Measurements from ENCODE around the gene ASB2. TPM values are rescaled to one million over a fixed set of nuclear protein-coding genes. Genes with fewer than 3 reads are reported as not detected.

Gene ASB2, protein sequence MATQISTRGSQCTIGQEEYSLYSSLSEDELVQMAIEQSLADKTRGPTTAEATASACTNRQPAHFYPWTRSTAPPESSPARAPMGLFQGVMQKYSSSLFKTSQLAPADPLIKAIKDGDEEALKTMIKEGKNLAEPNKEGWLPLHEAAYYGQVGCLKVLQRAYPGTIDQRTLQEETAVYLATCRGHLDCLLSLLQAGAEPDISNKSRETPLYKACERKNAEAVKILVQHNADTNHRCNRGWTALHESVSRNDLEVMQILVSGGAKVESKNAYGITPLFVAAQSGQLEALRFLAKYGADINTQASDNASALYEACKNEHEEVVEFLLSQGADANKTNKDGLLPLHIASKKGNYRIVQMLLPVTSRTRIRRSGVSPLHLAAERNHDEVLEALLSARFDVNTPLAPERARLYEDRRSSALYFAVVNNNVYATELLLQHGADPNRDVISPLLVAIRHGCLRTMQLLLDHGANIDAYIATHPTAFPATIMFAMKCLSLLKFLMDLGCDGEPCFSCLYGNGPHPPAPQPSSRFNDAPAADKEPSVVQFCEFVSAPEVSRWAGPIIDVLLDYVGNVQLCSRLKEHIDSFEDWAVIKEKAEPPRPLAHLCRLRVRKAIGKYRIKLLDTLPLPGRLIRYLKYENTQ
- 7.9 and 9.9 TPM in 2 replicates for total RNA-seq (2014; rRNA removed; shearing (Covaris generic))

DNA sequence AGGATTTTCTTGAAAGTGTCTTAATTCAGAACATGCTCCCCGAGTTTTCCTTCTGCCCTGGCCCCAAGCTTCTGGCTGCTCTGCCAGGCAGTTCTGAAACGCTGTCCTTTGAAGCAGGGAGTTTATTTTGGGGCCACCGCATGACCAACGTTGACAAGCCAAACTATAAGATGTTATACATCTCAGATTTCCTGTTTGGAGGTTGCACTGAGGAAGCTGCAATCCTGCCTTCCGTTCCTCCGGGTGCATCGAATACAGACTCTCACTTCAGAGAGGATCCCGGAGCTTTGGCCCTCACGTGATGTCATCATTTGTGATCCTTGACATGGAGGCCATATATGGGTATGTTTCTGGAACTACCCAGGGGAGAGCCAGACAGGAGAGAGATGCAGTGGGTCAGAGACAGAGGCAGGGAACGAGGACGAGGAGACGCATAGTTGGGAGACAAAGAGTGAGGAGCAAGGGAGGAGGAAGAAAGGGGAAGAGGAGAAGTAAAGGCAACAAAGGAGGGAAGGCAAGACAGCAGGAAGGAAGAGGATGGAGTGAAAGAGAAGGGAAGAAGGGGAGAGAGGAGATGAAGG lies at the start of gene ASB2:
TSS of gene ASB2 (minus strand) at position 94 of the 581 bp plus-strand sequence. CDS start 12,031 bp downstream, outside the sequence.
- DNase-seq (ENCODE audit: low spot score), result no peak
- in situ Hi-C loops (cut with HindIII; ENCODE audit: low sequenced_read_pairs), result no loop called here

DNA sequence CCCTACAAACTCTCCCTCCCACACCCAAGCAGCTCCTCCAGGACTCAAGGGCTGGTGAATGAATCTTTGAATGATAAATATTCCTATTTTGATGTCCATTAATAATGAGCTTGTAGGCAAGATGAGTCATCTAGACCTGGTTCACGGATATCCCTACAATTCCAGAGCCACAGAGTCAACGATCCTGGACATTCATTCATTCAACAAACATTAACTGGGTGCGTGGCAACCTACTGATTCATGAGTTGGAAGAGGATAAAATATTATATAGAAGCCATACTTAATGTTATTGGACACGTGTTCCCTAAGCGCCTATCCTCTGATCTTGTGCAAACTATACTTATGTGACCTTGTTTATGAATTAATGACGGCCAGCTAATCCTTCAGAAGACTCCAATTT lies 49.4 kb upstream of the ASB2 start:
- in situ Hi-C loops (cut with HindIII; ENCODE audit: low sequenced_read_pairs), result loop anchor here (25.0 kb wide), 1 partner anchor 162 kb away; no protein-coding TSS in a partner anchor
- DNase-seq (ENCODE audit: low spot score), result no peak

DNA sequence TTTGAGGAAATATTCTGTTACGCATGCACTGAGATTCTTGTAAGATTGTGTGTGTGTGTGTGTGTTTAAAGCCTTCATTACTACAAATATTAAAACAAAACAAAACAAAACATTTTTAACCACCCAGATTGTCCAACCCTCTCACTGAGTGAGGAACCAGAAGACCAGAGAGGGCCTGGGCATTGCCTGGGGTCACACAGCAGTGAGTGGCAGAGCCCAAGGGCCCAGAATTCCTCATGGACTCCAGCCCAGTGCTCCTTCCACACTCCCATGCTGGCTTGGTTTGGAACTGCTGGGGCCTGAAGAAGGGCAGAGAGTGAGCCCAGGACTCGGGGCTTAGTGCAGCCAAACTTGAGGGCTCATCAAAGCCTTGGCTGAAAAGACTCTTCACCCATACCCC lies 48.2 kb upstream of the ASB2 start:
- no peak for DNase-seq (ENCODE audit: low spot score)
- in situ Hi-C loops (cut with HindIII; ENCODE audit: low sequenced_read_pairs), result no loop called here

DNA sequence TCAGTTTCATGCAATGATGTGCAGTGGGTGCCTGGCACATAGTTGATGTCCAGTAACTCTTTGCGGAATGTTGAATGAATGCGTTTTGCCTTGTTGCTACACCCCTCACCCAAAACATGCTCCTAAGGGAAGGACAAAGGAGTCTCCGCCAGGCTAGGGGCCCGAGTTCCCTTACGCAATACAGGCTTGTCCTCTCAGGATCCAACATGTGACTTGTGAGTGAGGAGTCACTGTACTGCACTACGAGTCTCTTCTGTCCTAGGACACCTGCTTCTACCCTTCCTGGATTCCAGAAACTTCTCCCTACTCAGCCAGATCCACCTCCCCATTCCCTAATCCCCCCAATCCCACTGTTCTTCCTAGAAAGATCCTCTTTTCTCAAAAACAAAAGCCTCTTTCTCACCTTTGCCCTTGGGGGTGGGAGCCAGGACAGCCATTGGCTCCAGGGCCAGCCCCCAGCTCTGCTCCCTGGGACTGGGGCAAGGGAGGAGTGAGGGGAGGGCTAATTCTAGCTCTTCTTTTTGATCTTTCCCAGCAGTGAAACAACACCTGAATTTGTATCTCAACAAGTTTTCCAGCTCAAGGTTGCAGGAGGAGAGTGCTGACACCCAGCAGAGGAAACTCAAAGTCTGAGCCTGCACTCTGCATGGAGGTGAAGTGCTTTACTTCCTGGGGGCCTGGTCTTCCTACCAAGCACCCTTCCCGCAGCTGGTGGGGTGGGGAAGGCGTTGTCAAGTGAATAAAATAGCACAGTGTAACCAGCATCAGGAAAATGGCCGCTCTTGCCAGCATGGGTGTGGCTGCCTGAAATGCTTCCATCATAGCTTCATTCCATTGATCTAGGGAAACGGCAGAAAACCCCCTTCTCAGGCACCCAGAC lies 46.4 kb upstream of the ASB2 start:
- in situ Hi-C loops (cut with HindIII; ENCODE audit: low sequenced_read_pairs), result no loop called here

DNA sequence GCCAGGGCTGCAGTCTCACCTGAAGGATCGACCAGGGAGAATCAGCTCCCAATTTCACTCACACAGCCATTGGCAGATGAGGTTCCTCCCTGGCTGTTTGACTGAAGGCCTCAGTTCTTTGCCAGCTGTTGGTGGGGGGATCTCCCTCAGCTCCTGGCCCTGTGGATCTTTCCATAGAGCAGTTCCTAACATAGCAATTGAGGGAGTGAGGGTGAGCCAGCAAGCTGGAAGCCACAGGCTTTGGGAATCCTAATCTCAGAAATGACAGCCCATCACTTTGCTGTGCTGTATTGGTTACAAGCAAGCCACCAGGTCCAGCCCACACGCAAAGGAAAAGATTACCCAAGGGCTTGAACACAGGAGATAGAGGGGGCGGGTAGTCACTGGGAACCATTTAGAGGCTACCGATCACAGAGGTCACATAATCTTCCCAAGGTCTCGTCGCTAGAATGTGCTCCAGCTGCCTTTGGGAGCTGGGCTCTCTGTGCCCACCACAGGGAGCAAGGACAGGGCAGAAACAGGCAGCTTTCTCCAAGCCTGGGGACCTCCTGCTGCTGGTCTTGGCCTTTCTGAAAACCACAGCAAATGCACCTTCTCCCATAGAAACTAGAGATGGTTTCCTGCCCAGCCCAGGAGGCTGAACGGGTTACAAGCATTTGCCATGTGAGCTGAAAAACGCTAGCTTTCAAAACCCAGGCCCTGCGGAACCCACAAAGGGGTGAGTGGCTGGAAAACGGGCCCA lies 45.2 kb upstream of the ASB2 start:
- in situ Hi-C loops (cut with HindIII; ENCODE audit: low sequenced_read_pairs), result no loop called here
- no peak for DNase-seq (ENCODE audit: low spot score)

More for the DNA sequence above, 46.4 kb upstream of the ASB2 start:
- no peak for DNase-seq (ENCODE audit: low spot score)

DNA sequence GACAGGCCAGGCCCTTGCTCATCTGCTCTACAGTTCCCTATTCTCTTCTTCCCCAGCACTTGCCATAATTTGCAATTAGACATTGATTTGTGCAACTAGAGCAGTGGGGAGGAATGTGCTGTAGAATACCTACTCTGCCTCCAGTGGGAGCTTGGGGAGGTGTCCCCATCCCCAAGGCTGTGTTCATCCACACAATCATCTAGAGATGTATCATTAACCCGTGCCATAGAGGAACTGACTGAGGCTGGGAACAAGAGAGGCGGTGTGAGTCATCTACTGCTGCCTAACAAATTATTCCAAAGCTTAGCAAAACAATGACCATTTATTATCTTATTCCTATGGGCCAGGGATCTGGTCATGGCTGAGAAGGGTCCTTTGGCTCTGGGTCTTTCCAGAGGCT lies 44.6 kb upstream of the ASB2 start:
- no peak for DNase-seq (ENCODE audit: low spot score)
- in situ Hi-C loops (cut with HindIII; ENCODE audit: low sequenced_read_pairs), result no loop called here

DNA sequence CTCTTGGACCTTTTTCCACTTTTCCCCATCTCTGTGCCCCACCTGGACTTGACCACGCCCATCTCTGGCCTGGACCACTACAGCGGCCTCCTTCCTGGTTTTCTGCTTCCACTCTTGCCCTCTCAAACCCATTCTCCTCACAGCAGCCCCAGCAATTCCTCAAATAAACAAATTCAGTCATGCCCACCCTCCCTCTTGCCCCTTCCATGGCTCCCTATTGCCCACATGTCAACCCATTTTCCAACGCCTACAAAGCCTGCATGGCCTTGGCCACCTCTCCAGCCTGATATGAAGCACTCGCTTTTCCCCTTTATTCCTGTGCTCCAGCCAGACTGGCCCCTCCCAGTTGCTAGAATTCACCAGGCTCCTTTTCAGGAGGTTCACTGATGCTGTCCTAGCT lies 43.9 kb upstream of the ASB2 start:
- in situ Hi-C loops (cut with HindIII; ENCODE audit: low sequenced_read_pairs), result no loop called here
- DNase-seq (ENCODE audit: low spot score), result no peak

DNA sequence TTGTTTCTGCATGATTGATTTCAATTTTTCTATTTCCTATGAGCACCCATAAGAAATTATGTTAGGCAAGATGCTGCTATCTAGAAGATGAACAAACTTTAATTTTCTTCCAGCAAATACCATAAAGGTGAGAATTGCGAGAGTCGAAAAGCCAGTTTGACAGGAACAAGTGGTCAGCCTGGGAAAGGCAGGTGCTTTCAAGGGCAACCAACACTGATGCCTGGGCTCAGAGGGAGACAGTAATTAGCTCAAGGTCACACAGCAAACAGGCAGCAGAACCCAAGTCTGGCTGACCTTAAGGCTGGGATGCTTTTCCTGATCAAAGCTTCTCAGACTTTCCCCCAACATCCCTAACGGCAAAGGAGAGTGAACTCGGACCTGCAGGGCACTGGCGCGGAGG lies 43.0 kb upstream of the ASB2 start:
- in situ Hi-C loops (cut with HindIII; ENCODE audit: low sequenced_read_pairs), result no loop called here
- no peak for DNase-seq (ENCODE audit: low spot score)

DNA sequence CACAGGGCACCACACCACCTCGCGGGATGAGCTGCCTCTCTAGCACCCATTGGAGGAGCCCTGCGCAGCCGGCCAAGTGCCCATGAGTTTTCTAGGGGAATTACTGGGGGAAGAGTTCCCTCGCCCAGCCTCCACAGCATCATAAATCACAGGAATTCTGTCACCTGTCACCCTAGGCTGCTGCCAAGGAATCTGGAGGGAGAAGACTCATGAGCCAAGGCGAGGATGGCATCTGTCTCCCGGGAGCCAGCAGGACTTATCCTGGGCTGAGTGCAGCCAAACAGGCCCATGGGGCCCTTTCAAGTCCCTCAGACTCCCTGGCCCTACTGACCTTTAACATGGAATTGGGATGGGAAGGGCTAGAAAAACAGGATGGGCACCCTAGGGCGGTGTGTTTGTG lies 41.9 kb upstream of the ASB2 start:
- in situ Hi-C loops (cut with HindIII; ENCODE audit: low sequenced_read_pairs), result no loop called here

DNA sequence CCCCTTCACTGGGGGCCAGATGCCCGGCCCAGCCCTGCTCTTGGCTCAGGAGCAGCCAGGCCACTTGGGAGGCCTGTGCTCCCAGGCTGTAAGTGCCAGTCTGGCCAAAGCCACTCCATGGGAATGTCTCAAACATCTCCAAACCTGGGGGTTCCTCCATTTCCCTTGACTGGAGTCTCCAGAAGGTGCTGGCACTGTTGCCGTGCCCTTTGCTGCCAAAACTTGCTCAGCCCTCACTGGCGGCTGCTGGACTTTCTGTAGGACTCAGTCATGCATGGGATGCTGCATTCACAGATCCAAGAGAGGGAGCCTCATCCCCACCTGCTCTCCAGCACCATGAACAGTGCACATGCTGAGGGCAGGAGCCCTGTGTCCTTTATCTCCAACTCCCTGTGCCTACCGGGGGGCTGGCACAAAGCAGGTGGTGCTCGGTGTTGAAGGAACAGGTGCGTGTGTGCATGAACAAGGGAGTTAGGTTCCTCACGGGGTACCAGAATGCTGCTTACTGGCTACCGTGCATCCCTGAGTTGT lies 40.1 kb upstream of the ASB2 start:
- peak; percentile 76 for DNase-seq (ENCODE audit: low spot score)
- in situ Hi-C loops (cut with HindIII; ENCODE audit: low sequenced_read_pairs), result no loop called here

More for the DNA sequence above, 41.9 kb upstream of the ASB2 start:
- peak; percentile 57 for DNase-seq (ENCODE audit: low spot score)

DNA sequence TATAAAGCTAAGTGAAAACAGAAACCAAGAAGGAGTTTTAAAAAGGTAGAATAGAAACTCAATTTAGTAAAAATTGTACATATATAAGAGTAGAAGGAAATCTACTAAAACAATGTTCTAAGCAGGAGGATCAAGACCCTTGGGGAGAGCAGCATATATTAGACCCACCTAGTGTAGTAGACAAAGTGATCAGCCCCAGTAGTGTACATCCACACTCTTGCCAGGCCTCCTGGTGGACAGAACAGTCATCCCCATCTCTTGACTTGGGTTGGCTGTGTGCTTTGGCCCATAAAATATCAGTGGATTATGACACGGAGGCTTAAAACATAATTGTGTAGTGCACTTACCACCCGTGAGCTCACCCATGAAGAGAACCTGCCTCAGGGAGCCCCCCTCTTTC lies 38.9 kb upstream of the ASB2 start:
- in situ Hi-C loops (cut with HindIII; ENCODE audit: low sequenced_read_pairs), result no loop called here
- no peak for DNase-seq (ENCODE audit: low spot score)

DNA sequence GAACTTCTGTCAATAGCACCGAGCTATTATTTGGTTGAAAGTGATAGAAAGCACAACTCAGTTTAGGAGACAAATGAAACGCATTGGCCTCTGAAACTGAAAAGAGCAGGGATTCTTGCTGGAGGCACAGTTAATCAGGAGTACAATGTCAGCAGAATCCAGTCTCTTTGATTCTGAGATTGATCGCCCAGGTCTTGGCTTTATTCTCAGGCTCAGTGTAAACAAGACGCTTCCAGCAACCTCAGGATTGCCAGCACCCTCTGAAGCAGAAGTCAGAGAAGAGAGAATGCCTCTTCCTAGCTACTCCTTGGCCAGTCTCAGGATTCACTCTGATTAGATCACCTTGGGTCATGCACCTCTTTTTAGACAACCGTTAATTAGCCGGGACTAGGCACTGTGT lies 38.0 kb upstream of the ASB2 start:
- in situ Hi-C loops (cut with HindIII; ENCODE audit: low sequenced_read_pairs), result no loop called here

DNA sequence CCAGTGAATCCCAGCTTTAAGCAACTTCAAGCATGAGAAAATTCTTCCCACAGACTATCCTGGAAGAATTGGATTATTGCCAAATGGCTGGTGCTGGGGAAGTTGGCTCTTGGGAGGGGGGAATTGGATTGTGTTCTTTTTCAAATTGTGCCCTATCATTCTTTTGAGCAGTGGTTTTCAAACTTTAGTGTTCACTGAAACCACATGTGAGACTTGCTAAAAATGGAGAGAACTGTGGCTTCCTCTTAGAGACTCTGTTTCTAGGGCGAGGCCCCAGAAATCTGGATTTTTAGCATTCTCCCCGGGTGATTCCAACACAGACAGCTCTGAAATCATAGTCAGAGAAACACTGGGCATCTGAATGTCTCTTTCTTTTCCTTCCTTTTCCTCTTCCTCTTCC lies 35.4 kb upstream of the ASB2 start:
- DNase-seq (ENCODE audit: low spot score), result no peak

More for the DNA sequence above, 38.0 kb upstream of the ASB2 start:
- no peak for DNase-seq (ENCODE audit: low spot score)

DNA sequence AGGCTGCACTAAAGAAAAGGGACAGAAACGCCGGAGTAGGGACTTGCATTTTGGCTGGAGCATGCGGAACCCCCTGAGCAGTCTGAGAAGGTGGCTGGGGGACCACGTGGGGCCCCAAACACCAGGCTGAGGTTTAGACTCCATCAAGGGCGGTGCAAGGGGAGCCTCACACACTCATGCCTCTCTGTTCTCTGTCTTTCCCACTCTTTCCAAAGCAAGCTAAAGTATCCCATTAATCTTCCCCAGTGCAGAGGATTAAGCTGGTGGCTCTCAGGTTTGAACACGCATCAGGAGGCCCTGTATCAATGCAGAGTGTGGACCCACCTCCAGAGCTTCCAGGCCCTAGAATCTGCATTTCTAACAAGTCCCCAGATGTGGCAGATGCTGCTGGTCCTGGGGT lies 34.3 kb upstream of the ASB2 start:
- no peak for DNase-seq (ENCODE audit: low spot score)
- in situ Hi-C loops (cut with HindIII; ENCODE audit: low sequenced_read_pairs), result no loop called here

More for the DNA sequence above, 35.4 kb upstream of the ASB2 start:
- in situ Hi-C loops (cut with HindIII; ENCODE audit: low sequenced_read_pairs), result no loop called here

DNA sequence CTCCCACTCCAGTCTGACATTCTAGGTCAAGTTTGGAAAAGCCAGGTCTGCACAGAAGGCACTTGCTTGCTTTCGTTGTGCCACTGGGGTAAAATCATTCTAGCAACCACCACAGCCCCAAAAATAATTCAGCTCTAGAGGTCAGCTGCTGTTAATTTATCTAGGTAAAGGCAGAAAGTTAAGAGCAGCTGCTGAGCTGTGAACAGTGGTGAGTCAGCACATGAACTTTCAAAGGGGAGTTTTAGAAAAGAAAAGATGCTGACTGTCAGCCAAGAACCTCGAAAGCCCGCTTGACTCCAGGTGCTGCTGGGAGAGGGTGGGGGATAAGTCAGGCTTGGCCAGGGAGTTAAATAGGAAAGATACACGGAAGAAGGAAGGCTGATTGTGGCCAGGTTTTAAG lies 33.4 kb upstream of the ASB2 start:
- in situ Hi-C loops (cut with HindIII; ENCODE audit: low sequenced_read_pairs), result no loop called here
- no peak for DNase-seq (ENCODE audit: low spot score)

DNA sequence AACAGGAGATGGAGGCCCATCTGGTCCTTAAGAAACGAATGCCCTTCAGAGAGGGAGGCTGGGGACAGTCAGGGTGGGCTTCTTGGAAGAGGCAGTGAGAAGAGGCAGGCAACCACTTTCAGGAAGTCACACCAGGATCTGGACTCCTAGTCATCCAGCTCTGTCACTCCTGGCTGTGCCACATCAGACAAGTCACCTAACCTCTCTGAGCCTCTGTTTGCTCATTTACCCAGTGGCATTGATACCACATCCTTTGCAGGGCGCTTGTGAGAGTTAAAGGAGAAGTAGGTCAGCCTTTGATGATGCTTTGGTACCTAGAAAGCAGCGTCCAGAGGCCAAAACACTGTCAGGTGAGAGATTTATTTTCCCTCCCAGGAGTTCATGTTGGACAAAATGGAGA lies 31.9 kb upstream of the ASB2 start:
- no peak for DNase-seq (ENCODE audit: low spot score)
- in situ Hi-C loops (cut with HindIII; ENCODE audit: low sequenced_read_pairs), result no loop called here

DNA sequence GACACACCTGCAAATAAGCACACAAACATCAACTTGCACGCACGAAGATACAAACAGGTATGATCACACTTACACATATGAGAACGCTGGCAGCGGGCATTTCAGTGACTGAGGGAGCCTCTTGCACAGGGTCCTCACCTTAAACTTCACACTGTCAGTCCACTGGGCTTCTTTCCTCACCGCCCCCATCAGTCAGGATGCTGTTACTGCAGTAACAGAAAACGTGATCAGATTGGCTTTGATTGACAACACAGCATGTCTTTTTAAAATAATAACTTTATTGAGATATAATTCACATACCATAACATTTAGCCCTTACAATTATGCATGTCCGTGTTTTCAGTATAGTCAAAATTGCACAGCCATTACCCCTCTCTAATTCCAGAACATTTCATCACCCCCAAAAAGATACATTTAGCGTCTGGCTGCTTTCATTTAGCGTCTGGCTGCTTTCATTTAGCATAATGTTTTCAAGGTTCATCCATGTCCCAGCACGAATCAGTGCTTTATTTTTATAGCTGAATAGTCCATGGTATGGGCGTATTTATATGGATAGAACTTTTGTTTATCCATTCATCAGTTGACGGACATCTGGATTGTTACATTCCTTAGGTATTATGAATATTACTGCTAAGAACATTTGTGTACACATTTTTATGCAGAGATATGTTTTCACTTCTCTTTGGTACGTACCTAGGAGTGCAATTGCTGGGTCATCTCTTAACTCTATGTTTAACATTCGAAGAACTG lies 29.1 kb upstream of the ASB2 start:
- in situ Hi-C loops (cut with HindIII; ENCODE audit: low sequenced_read_pairs), result no loop called here
- DNase-seq (ENCODE audit: low spot score), result no peak

DNA sequence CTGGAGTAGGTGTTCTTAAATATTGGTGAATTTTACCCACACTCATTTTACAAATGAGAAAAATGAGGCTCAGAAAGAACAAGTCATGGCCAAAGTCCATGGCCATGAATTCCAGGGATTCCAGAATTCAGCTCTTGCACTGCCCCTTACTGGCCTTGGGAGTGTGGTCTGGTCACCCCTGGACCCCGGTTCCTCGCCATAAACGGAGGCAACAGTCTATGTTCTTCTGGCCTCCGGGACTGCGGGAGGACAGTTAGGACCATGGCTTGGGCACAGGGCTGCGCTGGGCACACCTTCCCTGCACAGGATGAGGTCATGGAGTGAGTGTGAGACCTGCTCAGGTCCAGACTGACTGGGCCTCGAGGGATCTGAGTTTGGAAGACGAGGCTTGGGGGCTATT lies 27.6 kb upstream of the ASB2 start:
- no peak for DNase-seq (ENCODE audit: low spot score)
- in situ Hi-C loops (cut with HindIII; ENCODE audit: low sequenced_read_pairs), result no loop called here
